CD4-positive, alpha-beta T cell (primary cell): Measurements from ENCODE around the gene LINGO1. TPM values are rescaled to one million over a fixed set of nuclear protein-coding genes. Genes with fewer than 3 reads are reported as not detected.

Experiments used
- ATAC-seq: fragments of 200-7000 bp; cut with Tn5 transposase; one replicate; pipeline ENCODE4 v1.10.0; 2022; ENCODE audit warnings: mild to moderate bottlenecking; ENCODE audit not compliant: poor library complexity
- CTCF ChIA-PET: fragments of 350-600 bp; sonication (Branson Sonifier 250); formaldehyde crosslinking; loops from one replicate; lab custom pipeline; 2021; ENCODE audit warnings: antibody characterized with exemption, inconsistent platforms; lab: Charles Lee
- POLR2A ChIA-PET: fragments of 350-600 bp; sonication (Branson Sonifier 250); formaldehyde crosslinking; loops from one replicate; lab custom pipeline; 2021; ENCODE audit warnings: antibody characterized with exemption, inconsistent platforms; lab: Charles Lee
- DNase-seq, 14 experiments: peaks; one replicate each; pipeline ENCODE4 v3.0.0-alpha.2; 2013 to 2020; ENCODE audit warnings: mixed read lengths in 2 of 14
- H3K27ac ChIP-seq, 2 donors: one replicate each; pipeline versions ENCODE4 v1.5.1 to v1.7.0; 2013; ENCODE audit warnings: low read length in 2 of 2, low read depth in 1 of 2, mild to moderate bottlenecking in 1 of 2
- H3K27me3 ChIP-seq, 2 experiments: 1 replicate in 1 of 2; 2 replicates in 1 of 2; pipeline versions ENCODE4 v1.6.1 to v1.7.0; 2013; ENCODE audit warnings: low read length in 2 of 2, control low read depth in 1 of 2, mild to moderate bottlenecking in 1 of 2, moderate library complexity in 1 of 2; ENCODE audit not compliant: insufficient read depth in 2 of 2, control insufficient read depth in 1 of 2
- H3K36me3 ChIP-seq: one replicate; pipeline ENCODE4 v1.6.1; 2013; ENCODE audit warnings: low read length, control low read depth; ENCODE audit not compliant: insufficient read depth
- H3K4me1 ChIP-seq: one replicate; pipeline ENCODE4 v1.6.1; 2013; ENCODE audit warnings: low read length, control low read depth; ENCODE audit not compliant: insufficient read depth
- H3K4me3 ChIP-seq: one replicate; pipeline ENCODE4 v1.5.1; 2013; ENCODE audit warnings: mild to moderate bottlenecking, low read length, moderate library complexity
- H3K9me3 ChIP-seq, 2 experiments: 1 replicate in 1 of 2; 2 replicates in 1 of 2; pipeline versions ENCODE4 v1.6.1 to v1.7.0; 2013; ENCODE audit warnings: low read length in 2 of 2, mild to moderate bottlenecking in 2 of 2, control low read depth in 1 of 2, moderate library complexity in 1 of 2; ENCODE audit not compliant: control insufficient read depth in 1 of 2, insufficient read depth in 1 of 2
- H3K27ac Mint-ChIP-seq: one replicate; pipeline ENCODE4 v1.8.0; 2020; ENCODE audit warnings: mixed read lengths
- H3K27me3 Mint-ChIP-seq: one replicate; pipeline ENCODE4 v1.8.0; 2021; ENCODE audit warnings: mixed read lengths
- H3K36me3 Mint-ChIP-seq: one replicate; pipeline ENCODE4 v1.8.0; 2021; ENCODE audit warnings: low read depth, mixed read lengths
- H3K4me1 Mint-ChIP-seq: one replicate; pipeline ENCODE4 v1.8.0; 2021; ENCODE audit warnings: low read depth, mixed read lengths
- H3K4me3 Mint-ChIP-seq: one replicate; pipeline ENCODE4 v1.8.0; 2020; ENCODE audit warnings: mild to moderate bottlenecking, mixed read lengths
- H3K9me3 Mint-ChIP-seq: one replicate; pipeline ENCODE4 v1.8.0; 2020; ENCODE audit warnings: mixed read lengths
- CTCF ChIP-seq: fragments of 200-600 bp; IDR thresholded peaks from one replicate; pipeline ENCODE4 v1.8.0; 2022; ENCODE audit warnings: antibody characterized with exemption, mild to moderate bottlenecking
- intact Hi-C, 2 experiments: fragments of 100-400 bp; cut with DNase I in 1 of 2; cut with micrococcal nuclease in 1 of 2; formaldehyde crosslinking; loops; one replicate each; pipeline versions ENCODE4 v1.15.1 to v1.9.0; 2023 to 2025; cut with DNase I, micrococcal nuclease
- total RNA-seq, 174 experiments: library from RNA in 2 of 174; stranded (reverse) in 2 of 174; gene quantifications; one replicate each; pipeline ENCODE4 v1.2.3 and lab custom pipeline; 2021 to 2026

The LINGO1 gene
- total RNA-seq, 2 experiments from 2014 or later: not detected

DNA sequence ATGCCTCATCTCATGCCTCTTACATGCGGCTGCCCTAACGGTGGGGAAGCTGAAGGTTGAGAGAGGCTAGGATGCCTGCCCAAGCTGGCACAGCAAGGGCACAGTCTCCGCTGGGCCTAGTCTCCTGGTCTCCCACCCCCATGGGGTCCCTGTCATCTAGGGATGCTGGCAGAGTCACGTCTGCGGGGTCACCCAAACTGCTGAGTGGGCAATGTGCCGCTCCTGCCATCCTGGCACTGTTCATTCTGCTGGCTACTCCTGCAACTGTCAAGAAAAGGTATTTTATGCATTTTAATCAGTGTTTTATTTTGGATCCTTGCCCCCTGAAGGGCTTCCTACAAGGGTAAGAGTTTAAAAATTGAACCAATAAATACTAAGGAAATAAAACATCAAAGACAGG lies 12.8 kb downstream of the LINGO1 start:
- H3K4me3 ChIP-seq: no peak overlapping the region
- no peaks in the 10 kb centered on the region for H3K27me3 ChIP-seq
- no peaks in the 10 kb centered on the region for H3K4me1 ChIP-seq
- Mint-ChIP-seq H3K4me3 (no peak overlapping the region), H3K27me3 (no peaks in the 10 kb centered on the region), H3K27ac (no peak overlapping the region), H3K4me1 (no peaks in the 10 kb centered on the region), H3K9me3 (no peaks in the 10 kb centered on the region), H3K36me3 (no peaks in the 10 kb centered on the region)
- ChIA-PET POLR2A (no interaction called here), CTCF (no interaction called here)
- DNase-seq (no peak), ATAC-seq (no peak)
- no peak for TF ChIP-seq CTCF
- H3K9me3 ChIP-seq: peaks cover 0 to 8% of the 10 kb centered on the region in 2 experiments
- H3K36me3 ChIP-seq: no peaks in the 10 kb centered on the region
- intact Hi-C loops: no loop called here
- H3K27ac ChIP-seq: no peak overlapping the region

DNA sequence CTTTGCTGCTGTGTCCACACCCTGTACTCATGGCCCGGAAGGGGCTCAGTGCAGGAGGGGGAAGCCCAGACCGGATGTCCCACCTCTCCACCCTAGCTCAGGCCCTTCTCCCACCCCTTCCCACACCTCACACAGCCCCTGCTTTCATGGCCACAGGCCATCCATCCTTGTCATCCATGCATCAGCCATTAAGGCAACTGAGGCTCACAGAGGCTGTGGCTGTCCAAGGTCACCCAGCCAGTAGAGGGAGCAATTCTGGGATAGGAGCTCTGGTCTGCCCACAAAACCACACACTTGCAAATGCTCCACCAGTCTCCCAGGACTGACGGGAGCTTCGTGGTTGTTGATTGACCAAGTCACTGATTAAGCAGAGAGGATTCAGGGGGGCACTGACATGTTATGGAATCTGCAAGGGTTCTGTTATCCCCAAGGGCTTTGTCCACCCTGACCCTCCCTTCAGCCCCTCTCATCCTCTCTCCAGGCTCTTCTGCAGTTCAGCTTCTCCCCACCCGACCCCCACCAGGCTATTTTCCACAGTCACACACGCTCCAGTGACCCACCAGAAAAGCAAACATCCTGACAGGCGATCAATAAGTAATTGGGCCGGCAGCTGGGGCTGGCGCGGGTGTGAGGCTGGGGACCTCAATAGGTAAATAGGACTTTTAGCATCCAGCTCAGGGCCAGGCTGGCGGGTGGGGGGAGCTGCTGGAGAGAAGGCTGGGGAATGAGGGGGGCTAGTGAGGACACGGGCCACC lies 15.1 kb downstream of the LINGO1 start:
- TF ChIP-seq CTCF: no peak
- Mint-ChIP-seq H3K27ac (no peak overlapping the region), H3K4me3 (no peak overlapping the region), H3K9me3 (no peaks in the 10 kb centered on the region), H3K36me3 (no peaks in the 10 kb centered on the region), H3K27me3 (no peaks in the 10 kb centered on the region), H3K4me1 (no peaks in the 10 kb centered on the region)
- POLR2A ChIA-PET: no interaction called here
- no peaks in the 10 kb centered on the region for H3K36me3 ChIP-seq
- H3K27me3 ChIP-seq: no peaks in the 10 kb centered on the region
- H3K27ac ChIP-seq: no peak overlapping the region
- no peaks in the 10 kb centered on the region for H3K4me1 ChIP-seq
- no peak for DNase-seq
- CTCF ChIA-PET: no interaction called here
- intact Hi-C loops: no loop called here
- no peak for ATAC-seq
- peaks cover 0 to 20% of the 10 kb centered on the region in 2 experiments for H3K9me3 ChIP-seq
- H3K4me3 ChIP-seq: no peak overlapping the region

- no peaks in the 10 kb centered on the region for H3K4me1 Mint-ChIP-seq
- TF ChIP-seq CTCF: no peak
- no peak for DNase-seq
- no peaks in the 10 kb centered on the region for H3K36me3 ChIP-seq
- ChIA-PET CTCF (no interaction called here), POLR2A (interaction anchor here (0.7 kb wide), 1 partner anchor 204 kb away, joined by 3 read pairs; no protein-coding TSS in a partner anchor)
- intact Hi-C loops: no loop called here
- no peak overlapping the region for H3K4me3 ChIP-seq
- no peaks in the 10 kb centered on the region for H3K27me3 ChIP-seq
- H3K9me3 ChIP-seq: peaks cover 0 to 20% of the 10 kb centered on the region in 2 experiments
- H3K27me3 Mint-ChIP-seq: no peaks in the 10 kb centered on the region
- no peaks in the 10 kb centered on the region for H3K9me3 Mint-ChIP-seq
- H3K36me3 Mint-ChIP-seq: no peaks in the 10 kb centered on the region
- no peaks in the 10 kb centered on the region for H3K4me1 ChIP-seq
- H3K27ac ChIP-seq: no peak overlapping the region
- no peak overlapping the region for H3K27ac Mint-ChIP-seq
- ATAC-seq: no peak
- no peak overlapping the region for H3K4me3 Mint-ChIP-seq
Observed at GRCh38 chr15:77616072-77616471, 16.6 kb downstream of the LINGO1 start.
